ENCODE measurements around the gene HERC2. TPM values are rescaled to one million over a fixed set of nuclear protein-coding genes. Genes with fewer than 3 reads are reported as not detected.

HERC2 gene
- total and polyA plus RNA-seq, 2 of the 13 experiments (the other 11 are each of a cell fraction or from before 2014, with no cell fraction given) = 17.6 to 24.8 TPM

GRCh38 chr15:28260722-28261121 lies 61.3 kb downstream of the HERC2 start (continued):
- no peak for TF ChIP-seq ZNF687 (CRISPR knock-in tag; IDR thresholded peaks at IDR 0.05)
- no peak for TF ChIP-seq WIZ (CRISPR knock-in tag; IDR thresholded peaks at IDR 0.05)
- TF ChIP-seq AKAP8 (CRISPR knock-in tag; IDR thresholded peaks at IDR 0.05) = no peak
- no peak for TF ChIP-seq TRIM22 (IDR thresholded peaks at IDR 0.05)

GRCh38 chr15:28260317-28260716 lies 61.7 kb downstream of the HERC2 start:
- Histone ChIP-seq H2AFZ (ENCODE audit: low read length) (no peak overlapping the region), H4K20me1 (ENCODE audit: insufficient read depth, low read length) (no peaks in the 10 kb centered on the region), H3K36me3 (replicated peaks in 1 of 2; ENCODE audit: control insufficient read depth in 1 of 2, insufficient read depth in 2 of 2, low read length in 2 of 2) (peaks cover 9 to 37% of the 10 kb centered on the region in 2 experiments; a peak in 4 of 5 replicates), H3K4me3 (replicated peaks in 1 of 3; ENCODE audit: insufficient read depth in 1 of 3, low read depth in 2 of 3, low read length in 3 of 3) (no peak overlapping the region), H3K27me3 (ENCODE audit: control insufficient read depth in 1 of 2, insufficient read depth in 2 of 2, low read length in 2 of 2) (no peaks in the 10 kb centered on the region), H3K79me2 (ENCODE audit: insufficient read depth, low read length) (no peaks in the 10 kb centered on the region), H3K9ac (ENCODE audit: insufficient read depth, low read depth, low read length) (no peak overlapping the region), H3K4me1 (ENCODE audit: insufficient read depth, low read length) (no peaks in the 10 kb centered on the region), H3K27ac (ENCODE audit: extremely low read length, insufficient read depth, low read length) (no peak overlapping the region), H3K4me2 (ENCODE audit: low read depth, low read length) (no peak overlapping the region), H3K9me3 (ENCODE audit: low read length) (no peaks in the 10 kb centered on the region)
- FAIRE-seq (no peak), DNase-seq (ENCODE audit: low spot score) (no peak), ATAC-seq (no peak)
- in situ Hi-C loops (cut with HindIII; ENCODE audit: extremely low pct_ligation_motif_present, low pct_unique_long_range_greater_than_20kb) (no loop called here), intact Hi-C loops (cut with micrococcal nuclease; ENCODE audit: unreplicated experiment) (no loop called here)
- CTCF ChIA-PET (ENCODE audit: low intra/inter-chr PET ratio, low total read pairs) = no interaction called here
- WGBS (ENCODE audit: low lambda C conversion rate) = 94% methylated on average over 3 of the region's 3 CpGs
- no peak for TF ChIP-seq CREM (IDR thresholded peaks at IDR 0.05)
- TF ChIP-seq CREM (CRISPR knock-in tag; IDR thresholded peaks at IDR 0.05) = no peak
- POLR2A ChIA-PET = no interaction called here
- no TSS peak for BruUV-seq (replicated peaks)

Data from HepG2 (cell line).